GM12872 (cell line): ENCODE measurements around the gene ATP5MC2.

Source experiments
- CTCF ChIP-seq: IDR thresholded peaks from 3 replicates; pipeline ENCODE4 v1.5.1; 2011; ENCODE audit warnings: low read depth, mild to moderate bottlenecking, low read length, moderate library complexity; ENCODE audit not compliant: insufficient read depth

The ATP5MC2 gene

GRCh38 chr12:53674977-53675700 lies 744 bp downstream of the ATP5MC2 start:
- no peak for TF ChIP-seq CTCF

DNA sequence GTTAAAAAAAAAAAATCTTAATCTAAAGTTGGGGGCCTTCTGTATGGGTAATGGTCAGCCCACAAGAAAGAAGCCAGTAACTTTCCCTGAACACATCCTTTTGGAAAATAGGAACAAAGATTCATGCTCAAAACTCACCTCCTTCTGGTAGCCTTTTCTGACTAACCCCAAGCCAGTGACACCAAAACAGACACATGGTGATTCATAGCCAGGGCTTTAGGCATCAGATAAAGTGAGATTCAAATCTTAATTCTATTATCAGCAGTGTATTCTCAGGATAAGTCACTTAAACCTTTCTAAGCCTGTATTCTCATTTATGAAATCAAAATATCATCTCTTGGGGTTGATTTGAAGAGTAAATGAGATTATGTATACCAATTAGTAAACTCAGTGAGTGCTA lies 4.9 kb downstream of the ATP5MC2 start:
- TF ChIP-seq CTCF = no peak

- TF ChIP-seq CTCF = no peak
Measured at GRCh38 chr12:53670308-53670707, 5.6 kb downstream of the ATP5MC2 start.

DNA sequence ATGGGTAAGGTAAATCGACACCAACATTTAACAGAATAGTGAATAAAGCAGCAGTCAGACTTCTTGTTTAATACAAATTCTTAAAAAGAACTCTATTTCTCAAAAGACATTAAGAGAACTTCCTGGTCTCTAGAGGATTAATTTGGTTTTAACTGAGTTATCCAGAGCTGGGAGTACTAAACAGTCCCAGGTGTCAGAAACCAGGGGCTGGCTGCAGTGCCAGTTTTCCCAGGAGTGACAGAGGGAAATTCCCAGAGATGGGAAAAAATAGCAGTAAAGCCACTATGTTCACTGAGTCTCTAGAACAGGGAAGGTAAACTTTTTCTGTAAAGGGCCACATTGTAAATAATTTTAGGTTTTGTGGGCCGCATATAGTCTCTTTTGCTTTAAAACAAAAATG lies 8.8 kb downstream of the ATP5MC2 start:
- TF ChIP-seq CTCF = no peak

DNA sequence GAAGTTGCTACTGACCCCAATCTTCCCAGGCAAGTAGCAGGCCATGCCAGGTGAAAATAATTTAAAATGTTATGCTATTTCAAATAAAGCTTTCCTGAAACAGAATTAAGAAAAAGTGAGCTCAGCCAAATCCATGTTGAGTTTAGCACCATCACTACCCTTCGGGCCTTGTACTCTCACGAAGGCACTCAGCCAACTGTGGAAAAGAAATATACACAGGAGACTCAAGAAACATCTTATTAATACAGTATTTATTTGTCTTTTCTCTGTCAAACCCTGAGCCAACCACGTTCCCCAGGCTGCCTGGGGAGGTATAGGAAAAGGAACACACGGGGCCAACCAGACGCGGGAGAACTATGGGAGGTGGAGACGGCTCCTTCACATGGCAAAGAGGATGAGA lies 10.9 kb downstream of the ATP5MC2 start:
- no peak for TF ChIP-seq CTCF

DNA sequence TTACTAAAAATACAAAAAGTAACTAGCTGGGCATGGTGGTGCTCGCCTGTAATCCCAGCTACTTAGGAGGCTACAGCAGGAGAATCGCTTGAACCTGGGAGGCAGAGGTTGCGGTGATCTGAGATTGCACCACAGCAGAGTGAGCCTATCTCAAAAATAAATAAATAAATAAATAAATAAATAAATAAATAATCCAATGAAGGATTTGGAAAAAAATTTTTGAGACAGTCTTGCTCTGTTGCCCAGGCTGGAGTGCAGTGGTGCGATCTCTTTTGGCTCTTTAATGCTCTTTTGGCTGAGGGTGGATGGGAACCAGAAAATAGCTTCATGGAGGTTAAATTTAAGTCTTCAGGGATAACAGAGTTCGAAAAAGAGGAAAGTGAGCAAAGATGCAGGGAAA lies 11.7 kb downstream of the ATP5MC2 start:
- no peak for TF ChIP-seq CTCF

DNA sequence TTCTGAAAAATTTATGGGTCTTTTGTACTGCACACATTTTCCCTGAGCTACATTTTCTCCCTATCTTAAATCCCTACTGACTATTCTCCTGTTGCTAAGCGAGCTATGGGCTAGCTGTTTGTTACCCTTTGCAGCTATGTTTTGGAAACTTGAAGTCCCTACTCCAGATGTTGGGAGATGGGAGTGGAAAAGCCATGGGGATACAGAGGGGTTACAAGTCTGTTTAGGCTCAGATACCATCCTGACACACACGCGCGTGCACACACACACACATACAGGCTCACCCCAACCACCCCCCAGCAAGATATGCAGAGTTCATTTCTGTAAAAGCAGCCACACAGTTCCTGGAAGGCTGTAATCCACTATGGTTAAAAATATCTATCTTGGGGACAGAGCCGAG lies 15.8 kb downstream of the ATP5MC2 start:
- no peak for TF ChIP-seq CTCF

DNA sequence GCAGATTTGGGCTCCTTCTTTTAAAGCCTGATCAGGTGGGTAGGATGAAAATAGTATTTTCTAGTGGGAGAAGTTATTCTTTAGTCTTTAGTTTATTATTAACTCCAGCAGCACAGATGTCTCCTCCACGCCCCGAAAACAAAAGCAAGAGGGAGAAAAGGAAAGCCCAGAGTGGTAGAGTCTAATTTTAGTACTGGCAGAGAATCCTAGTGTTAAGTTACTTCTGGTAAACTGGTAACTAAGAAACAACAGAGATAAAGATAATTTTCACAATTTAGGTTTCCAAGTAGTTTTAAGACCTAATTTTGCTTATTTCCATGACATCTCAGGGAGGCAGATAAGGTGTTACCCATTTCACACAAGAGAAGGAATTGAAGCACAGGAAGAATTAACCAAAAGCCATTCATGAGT lies 16.3 kb downstream of the ATP5MC2 start:
- no peak for TF ChIP-seq CTCF
